ENCODE results near the gene SPRTN. TPM values are rescaled to one million over a fixed set of nuclear protein-coding genes. Genes with fewer than 3 reads are reported as not detected.

The SPRTN gene
- total and polyA plus RNA-seq, 2 of the 8 experiments (the other 6 are each of a cell fraction or from before 2014, with no cell fraction given): 6.6 to 15.1 TPM

DNA sequence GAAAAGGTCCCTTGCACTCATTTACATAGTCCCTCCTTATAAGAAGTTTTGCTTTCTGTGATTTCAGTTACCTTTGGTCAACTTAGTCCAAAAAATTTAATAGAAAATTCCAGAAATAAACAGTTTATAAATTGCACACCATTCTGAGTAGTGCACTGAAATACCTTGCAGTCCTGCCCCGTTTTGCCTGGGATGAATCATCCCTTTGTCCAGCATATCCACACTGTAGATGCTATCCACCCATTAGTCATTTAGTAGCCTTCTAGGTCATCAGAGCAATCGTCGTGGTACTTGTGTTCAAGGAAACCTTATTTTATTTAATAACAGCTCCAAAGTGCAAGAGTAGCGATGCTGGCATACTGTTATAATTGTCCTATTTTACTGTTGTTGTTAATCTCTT is 38.0 kb downstream of the SPRTN start (continued):
- TF ChIP-seq, protein P1, sequence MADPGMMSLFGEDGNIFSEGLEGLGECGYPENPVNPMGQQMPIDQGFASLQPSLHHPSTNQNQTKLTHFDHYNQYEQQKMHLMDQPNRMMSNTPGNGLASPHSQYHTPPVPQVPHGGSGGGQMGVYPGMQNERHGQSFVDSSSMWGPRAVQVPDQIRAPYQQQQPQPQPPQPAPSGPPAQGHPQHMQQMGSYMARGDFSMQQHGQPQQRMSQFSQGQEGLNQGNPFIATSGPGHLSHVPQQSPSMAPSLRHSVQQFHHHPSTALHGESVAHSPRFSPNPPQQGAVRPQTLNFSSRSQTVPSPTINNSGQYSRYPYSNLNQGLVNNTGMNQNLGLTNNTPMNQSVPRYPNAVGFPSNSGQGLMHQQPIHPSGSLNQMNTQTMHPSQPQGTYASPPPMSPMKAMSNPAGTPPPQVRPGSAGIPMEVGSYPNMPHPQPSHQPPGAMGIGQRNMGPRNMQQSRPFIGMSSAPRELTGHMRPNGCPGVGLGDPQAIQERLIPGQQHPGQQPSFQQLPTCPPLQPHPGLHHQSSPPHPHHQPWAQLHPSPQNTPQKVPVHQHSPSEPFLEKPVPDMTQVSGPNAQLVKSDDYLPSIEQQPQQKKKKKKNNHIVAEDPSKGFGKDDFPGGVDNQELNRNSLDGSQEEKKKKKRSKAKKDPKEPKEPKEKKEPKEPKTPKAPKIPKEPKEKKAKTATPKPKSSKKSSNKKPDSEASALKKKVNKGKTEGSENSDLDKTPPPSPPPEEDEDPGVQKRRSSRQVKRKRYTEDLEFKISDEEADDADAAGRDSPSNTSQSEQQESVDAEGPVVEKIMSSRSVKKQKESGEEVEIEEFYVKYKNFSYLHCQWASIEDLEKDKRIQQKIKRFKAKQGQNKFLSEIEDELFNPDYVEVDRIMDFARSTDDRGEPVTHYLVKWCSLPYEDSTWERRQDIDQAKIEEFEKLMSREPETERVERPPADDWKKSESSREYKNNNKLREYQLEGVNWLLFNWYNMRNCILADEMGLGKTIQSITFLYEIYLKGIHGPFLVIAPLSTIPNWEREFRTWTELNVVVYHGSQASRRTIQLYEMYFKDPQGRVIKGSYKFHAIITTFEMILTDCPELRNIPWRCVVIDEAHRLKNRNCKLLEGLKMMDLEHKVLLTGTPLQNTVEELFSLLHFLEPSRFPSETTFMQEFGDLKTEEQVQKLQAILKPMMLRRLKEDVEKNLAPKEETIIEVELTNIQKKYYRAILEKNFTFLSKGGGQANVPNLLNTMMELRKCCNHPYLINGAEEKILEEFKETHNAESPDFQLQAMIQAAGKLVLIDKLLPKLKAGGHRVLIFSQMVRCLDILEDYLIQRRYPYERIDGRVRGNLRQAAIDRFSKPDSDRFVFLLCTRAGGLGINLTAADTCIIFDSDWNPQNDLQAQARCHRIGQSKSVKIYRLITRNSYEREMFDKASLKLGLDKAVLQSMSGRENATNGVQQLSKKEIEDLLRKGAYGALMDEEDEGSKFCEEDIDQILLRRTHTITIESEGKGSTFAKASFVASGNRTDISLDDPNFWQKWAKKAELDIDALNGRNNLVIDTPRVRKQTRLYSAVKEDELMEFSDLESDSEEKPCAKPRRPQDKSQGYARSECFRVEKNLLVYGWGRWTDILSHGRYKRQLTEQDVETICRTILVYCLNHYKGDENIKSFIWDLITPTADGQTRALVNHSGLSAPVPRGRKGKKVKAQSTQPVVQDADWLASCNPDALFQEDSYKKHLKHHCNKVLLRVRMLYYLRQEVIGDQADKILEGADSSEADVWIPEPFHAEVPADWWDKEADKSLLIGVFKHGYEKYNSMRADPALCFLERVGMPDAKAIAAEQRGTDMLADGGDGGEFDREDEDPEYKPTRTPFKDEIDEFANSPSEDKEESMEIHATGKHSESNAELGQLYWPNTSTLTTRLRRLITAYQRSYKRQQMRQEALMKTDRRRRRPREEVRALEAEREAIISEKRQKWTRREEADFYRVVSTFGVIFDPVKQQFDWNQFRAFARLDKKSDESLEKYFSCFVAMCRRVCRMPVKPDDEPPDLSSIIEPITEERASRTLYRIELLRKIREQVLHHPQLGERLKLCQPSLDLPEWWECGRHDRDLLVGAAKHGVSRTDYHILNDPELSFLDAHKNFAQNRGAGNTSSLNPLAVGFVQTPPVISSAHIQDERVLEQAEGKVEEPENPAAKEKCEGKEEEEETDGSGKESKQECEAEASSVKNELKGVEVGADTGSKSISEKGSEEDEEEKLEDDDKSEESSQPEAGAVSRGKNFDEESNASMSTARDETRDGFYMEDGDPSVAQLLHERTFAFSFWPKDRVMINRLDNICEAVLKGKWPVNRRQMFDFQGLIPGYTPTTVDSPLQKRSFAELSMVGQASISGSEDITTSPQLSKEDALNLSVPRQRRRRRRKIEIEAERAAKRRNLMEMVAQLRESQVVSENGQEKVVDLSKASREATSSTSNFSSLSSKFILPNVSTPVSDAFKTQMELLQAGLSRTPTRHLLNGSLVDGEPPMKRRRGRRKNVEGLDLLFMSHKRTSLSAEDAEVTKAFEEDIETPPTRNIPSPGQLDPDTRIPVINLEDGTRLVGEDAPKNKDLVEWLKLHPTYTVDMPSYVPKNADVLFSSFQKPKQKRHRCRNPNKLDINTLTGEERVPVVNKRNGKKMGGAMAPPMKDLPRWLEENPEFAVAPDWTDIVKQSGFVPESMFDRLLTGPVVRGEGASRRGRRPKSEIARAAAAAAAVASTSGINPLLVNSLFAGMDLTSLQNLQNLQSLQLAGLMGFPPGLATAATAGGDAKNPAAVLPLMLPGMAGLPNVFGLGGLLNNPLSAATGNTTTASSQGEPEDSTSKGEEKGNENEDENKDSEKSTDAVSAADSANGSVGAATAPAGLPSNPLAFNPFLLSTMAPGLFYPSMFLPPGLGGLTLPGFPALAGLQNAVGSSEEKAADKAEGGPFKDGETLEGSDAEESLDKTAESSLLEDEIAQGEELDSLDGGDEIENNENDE (IDR thresholded peaks at IDR 0.05; ENCODE audit: insufficient replicate concordance, low read length): no peak
- no peak for TF ChIP-seq RBBP5 (IDR thresholded peaks at IDR 0.05; ENCODE audit: borderline replicate concordance, low read depth, low read length)
- TF ChIP-seq, protein P2, sequence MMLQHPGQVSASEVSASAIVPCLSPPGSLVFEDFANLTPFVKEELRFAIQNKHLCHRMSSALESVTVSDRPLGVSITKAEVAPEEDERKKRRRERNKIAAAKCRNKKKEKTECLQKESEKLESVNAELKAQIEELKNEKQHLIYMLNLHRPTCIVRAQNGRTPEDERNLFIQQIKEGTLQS (IDR thresholded peaks at IDR 0.05; ENCODE audit: insufficient read depth, low read depth, low read length): no peak
- TF ChIP-seq KDM1A (IDR thresholded peaks at IDR 0.05; ENCODE audit: borderline replicate concordance, low read length): no peak
- no peak for TF ChIP-seq BCL11A (IDR thresholded peaks at IDR 0.05; ENCODE audit: low read depth in 2 of 2, low read length in 2 of 2)
- TF ChIP-seq TAF1 (IDR thresholded peaks at IDR 0.05; ENCODE audit: low read depth, low read length): no peak
- TF ChIP-seq, protein P3, sequence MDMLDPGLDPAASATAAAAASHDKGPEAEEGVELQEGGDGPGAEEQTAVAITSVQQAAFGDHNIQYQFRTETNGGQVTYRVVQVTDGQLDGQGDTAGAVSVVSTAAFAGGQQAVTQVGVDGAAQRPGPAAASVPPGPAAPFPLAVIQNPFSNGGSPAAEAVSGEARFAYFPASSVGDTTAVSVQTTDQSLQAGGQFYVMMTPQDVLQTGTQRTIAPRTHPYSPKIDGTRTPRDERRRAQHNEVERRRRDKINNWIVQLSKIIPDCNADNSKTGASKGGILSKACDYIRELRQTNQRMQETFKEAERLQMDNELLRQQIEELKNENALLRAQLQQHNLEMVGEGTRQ (IDR thresholded peaks at IDR 0.05; ENCODE audit: low read length): no peak
- TF ChIP-seq, protein P4, sequence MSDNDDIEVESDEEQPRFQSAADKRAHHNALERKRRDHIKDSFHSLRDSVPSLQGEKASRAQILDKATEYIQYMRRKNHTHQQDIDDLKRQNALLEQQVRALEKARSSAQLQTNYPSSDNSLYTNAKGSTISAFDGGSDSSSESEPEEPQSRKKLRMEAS (IDR thresholded peaks at IDR 0.05): no peak
- TF ChIP-seq RAD21 (IDR thresholded peaks at IDR 0.05 in 1 of 2, conservative IDR thresholded peaks at IDR 0.05 in 1 of 2; ENCODE audit: low read depth in 2 of 2, low read length in 2 of 2): no peak
